ENCODE results near the gene OSGEP. TPM values are rescaled to one million over a fixed set of nuclear protein-coding genes. Genes with fewer than 3 reads are reported as not detected.

The OSGEP gene
- total and polyA plus RNA-seq, 2 of the 13 experiments (the other 11 are each of a cell fraction or from before 2014, with no cell fraction given): 39.7 to 41.1 TPM

GRCh38 chr14:20415782-20416206 lies 38.8 kb downstream of the OSGEP start (continued):
- TF ChIP-seq KDM6A (CRISPR knock-in tag; IDR thresholded peaks at IDR 0.05; ENCODE audit: low read depth) (no peak), EZH2 (conservative IDR thresholded peaks at IDR 0.05; ENCODE audit: low read depth, low read length) (no peak), PREB (CRISPR knock-in tag; IDR thresholded peaks at IDR 0.05) (no peak), MXD3 (CRISPR knock-in tag; IDR thresholded peaks at IDR 0.05) (no peak), MYPOP (CRISPR knock-in tag; IDR thresholded peaks at IDR 0.05) (no peak), ZFP91 (CRISPR knock-in tag; IDR thresholded peaks at IDR 0.05; ENCODE audit: borderline replicate concordance) (no peak), ATF7 (IDR thresholded peaks at IDR 0.05) (no peak), ATF7 (CRISPR knock-in tag; IDR thresholded peaks at IDR 0.05) (no peak), ZNF512B (CRISPR knock-in tag; IDR thresholded peaks at IDR 0.05; ENCODE audit: borderline replicate concordance) (no peak), GTF2F1 (IDR thresholded peaks at IDR 0.05; ENCODE audit: low read length) (no peak), MIXL1 (CRISPR knock-in tag; IDR thresholded peaks at IDR 0.05) (peak; percentile 94), SOX13 (IDR thresholded peaks at IDR 0.05) (no peak), SOX13 (CRISPR knock-in tag; conservative IDR thresholded peaks at IDR 0.05 in 1 of 2, IDR thresholded peaks at IDR 0.05 in 1 of 2) (no peak), GABPB1 (CRISPR knock-in tag; IDR thresholded peaks at IDR 0.05) (no peak), ZNF335 (CRISPR knock-in tag; IDR thresholded peaks at IDR 0.05) (peak; percentile 95), ZNF780A (CRISPR knock-in tag; IDR thresholded peaks at IDR 0.05) (no peak), CREM (IDR thresholded peaks at IDR 0.05) (no peak), CREM (CRISPR knock-in tag; IDR thresholded peaks at IDR 0.05) (no peak), SPEN (CRISPR knock-in tag; IDR thresholded peaks at IDR 0.05; ENCODE audit: low read depth) (no peak), SMAD9 (CRISPR knock-in tag; IDR thresholded peaks at IDR 0.05) (no peak), ZSCAN12 (CRISPR knock-in tag; IDR thresholded peaks at IDR 0.05) (no peak), MTF1 (CRISPR knock-in tag; IDR thresholded peaks at IDR 0.05) (no peak), ZNF710 (CRISPR knock-in tag; IDR thresholded peaks at IDR 0.05; ENCODE audit: borderline replicate concordance) (no peak)
